SK-N-MC (cell line): ENCODE measurements around the gene ITGB2.

ENCODE experiments used
- DNase-seq: peaks from one replicate; pipeline ENCODE4 v3.0.0-alpha.2; 2011; ENCODE audit warnings: low read depth, low spot score
- H3K27ac ChIP-seq: fragments of 200-600 bp; sonication (generic); 2 replicates; pipeline ENCODE4 v1.5.1; 2016; ENCODE audit warnings: mixed run types
- H3K36me3 ChIP-seq: fragments of 200-600 bp; sonication (generic); 2 replicates; pipeline ENCODE4 v1.6.1; 2017; ENCODE audit warnings: antibody characterized with exemption, low read length, mixed read lengths; ENCODE audit not compliant: insufficient read depth
- H3K4me3 ChIP-seq: fragments of 200-600 bp; sonication (generic); 2 replicates; pipeline ENCODE4 v1.5.1; 2016
- H3K9ac ChIP-seq: fragments of 200-600 bp; sonication (generic); 2 replicates; pipeline ENCODE4 v1.8.0; 2017; ENCODE audit warnings: mixed run types, mixed read lengths; ENCODE audit not compliant: insufficient read length
- H3K9me3 ChIP-seq: fragments of 200-600 bp; sonication (generic); 2 replicates; pipeline ENCODE4 v1.6.1; 2017; ENCODE audit warnings: low read depth, mild to moderate bottlenecking, antibody characterized with exemption, low read length, moderate library complexity, mixed read lengths
- EZH2 ChIP-seq: fragments of 200-600 bp; sonication (generic); IDR thresholded peaks from one replicate; pipeline ENCODE4 v1.6.1; 2017; ENCODE audit warnings: antibody characterized with exemption
- FOXP2 ChIP-seq: optimal IDR thresholded peaks from 2 replicates; pipeline ENCODE3; 2011; ENCODE audit warnings: mild to moderate bottlenecking, moderate library complexity; ENCODE audit not compliant: insufficient read depth; ENCODE audit errors: extremely low read length, control extremely low read depth
- POLR2AphosphoS5 ChIP-seq: IDR thresholded peaks from 2 replicates; pipeline ENCODE4 v1.6.1; 2012; ENCODE audit warnings: mild to moderate bottlenecking, low read depth, low read length, borderline replicate concordance

ITGB2 gene

GRCh38 chr21:44920694-44921604, at the start of gene ITGB2:
Gene ITGB2 (minus strand): TSS chr21:44920899. CDS start chr21:44910782, 10,117 bp downstream.
- Histone ChIP-seq H3K9ac (peak within 1 kb of the TSS; percentile 37), H3K27ac (peak within 1 kb of the TSS; percentile 100), H3K36me3 (no peaks in the 10 kb centered on the region), H3K9me3 (no peaks in the 10 kb centered on the region), H3K4me3 (no peak within 1 kb of the TSS)
- TF ChIP-seq EZH2 (no peak), FOXP2 (no peak), POLR2AphosphoS5 (no peak)
- DNase-seq: no peak

DNA sequence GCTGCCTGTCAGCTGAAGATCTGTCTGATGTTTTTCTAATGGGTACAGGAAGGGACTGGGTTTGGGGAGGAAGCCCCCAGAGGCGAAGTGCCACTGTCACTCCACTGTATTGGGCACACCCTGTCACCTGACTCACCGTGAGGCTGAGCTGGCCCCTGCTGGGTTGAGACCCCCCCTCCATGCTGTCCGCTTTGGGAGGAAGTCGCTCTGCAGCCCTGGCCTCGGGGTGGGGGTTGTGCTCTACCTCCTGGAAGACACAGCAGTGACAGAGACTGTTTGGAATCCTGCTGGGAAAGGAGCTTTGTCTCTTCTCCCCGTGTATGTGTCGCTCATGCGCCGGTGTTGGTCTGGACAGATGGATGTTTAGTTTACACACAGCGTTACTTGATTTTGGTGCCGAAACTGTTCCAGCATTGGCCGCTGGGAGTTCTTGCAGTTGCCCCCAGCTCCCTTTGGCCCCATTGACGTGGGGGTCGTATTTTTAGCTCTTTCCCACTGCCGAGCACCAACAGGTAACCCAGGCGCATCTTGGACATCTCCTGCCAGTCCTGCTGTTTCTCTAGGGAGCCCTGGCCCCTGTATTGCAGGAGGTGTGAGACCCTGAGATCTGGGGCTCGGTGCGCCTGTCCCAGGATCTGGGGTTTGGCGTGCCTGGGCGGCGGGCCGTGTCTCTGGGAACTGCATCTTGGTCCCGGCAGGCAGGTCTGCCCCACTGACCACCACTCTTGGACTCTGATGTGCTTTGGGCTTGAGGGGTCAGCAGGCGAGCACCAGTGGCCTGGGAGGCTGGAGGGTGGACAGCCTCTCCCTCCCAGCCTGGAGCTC, 49.4 kb upstream of the ITGB2 start:
- DNase-seq: no peak
- peaks cover 54% of the 10 kb centered on the region for H3K36me3 ChIP-seq

GRCh38 chr21:44969066-44969670, 48.5 kb upstream of the ITGB2 start:
- Histone ChIP-seq H3K4me3 (no peak overlapping the region), H3K36me3 (peaks cover 55% of the 10 kb centered on the region), H3K9ac (no peak overlapping the region), H3K9me3 (no peaks in the 10 kb centered on the region), H3K27ac (peak overlapping the region; percentile 75)
- TF ChIP-seq EZH2 (no peak), POLR2AphosphoS5 (no peak), FOXP2 (no peak)
- DNase-seq: no peak

More for the DNA sequence above, 49.4 kb upstream of the ITGB2 start:
- H3K9ac ChIP-seq: no peak overlapping the region
- no peak for TF ChIP-seq POLR2AphosphoS5
- no peak for TF ChIP-seq FOXP2
- TF ChIP-seq EZH2: no peak
- H3K4me3 ChIP-seq: no peak overlapping the region
- H3K27ac ChIP-seq: peak overlapping the region; percentile 75
- H3K9me3 ChIP-seq: no peaks in the 10 kb centered on the region

GRCh38 chr21:44967082-44968047, 46.7 kb upstream of the ITGB2 start:
- no peak for DNase-seq
- TF ChIP-seq POLR2AphosphoS5 (no peak), FOXP2 (no peak), EZH2 (no peak)

DNA sequence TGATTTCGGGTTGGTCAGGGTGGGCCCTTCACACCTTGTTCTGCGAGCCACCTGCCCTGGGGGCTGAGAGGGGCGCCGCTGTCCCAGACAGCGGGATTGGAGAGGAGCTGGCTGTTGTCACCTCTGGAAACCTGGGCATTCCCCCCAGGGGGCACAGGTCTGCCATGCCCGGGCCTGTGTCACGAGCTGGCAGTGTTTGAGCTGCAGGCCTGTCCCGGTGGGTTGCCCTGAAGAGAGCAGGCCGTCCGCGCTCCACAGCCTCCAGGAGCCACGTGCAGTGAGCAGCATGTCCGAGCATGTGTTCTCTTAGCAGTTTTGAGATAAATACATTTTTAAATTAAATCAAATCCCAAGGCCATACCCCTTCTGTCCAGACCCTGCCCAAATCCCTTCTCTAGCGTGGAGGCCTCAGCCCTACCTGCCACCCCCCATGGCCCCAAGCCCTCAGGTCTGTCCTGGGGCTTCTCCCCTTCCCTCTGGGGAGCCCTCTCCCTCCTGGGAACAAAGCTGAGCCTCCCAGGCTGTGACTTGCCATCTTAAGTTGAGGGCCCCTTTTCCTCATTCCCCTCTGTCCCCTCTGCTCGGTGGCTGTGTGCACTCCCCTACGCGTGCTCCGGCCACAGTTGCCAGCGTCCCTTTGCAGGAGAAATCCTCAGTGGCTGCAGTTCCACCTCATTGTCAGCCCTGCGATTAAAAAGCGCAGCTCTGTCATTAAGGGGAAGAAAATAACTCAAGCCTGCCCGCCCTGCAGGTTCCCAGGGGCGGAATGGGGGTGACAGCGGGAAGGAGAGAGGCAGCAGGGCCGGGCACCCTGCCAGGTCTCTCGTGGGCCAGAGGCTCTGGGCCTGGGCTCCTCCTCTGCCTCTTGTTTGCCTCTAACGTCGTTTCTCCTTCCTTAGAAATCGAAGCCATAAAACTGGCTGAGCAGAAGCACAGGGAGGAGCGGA, 45.7 kb upstream of the ITGB2 start:
- no peak for DNase-seq
- H3K36me3 ChIP-seq: peaks cover 73% of the 10 kb centered on the region
- no peak overlapping the region for H3K9ac ChIP-seq
- no peak for TF ChIP-seq EZH2
- no peak for TF ChIP-seq POLR2AphosphoS5
- TF ChIP-seq FOXP2: no peak
- H3K9me3 ChIP-seq: no peaks in the 10 kb centered on the region
- H3K4me3 ChIP-seq: peak overlapping the region; percentile 52
- H3K27ac ChIP-seq: peak overlapping the region; percentile 74

More at GRCh38 chr21:44967082-44968047, 46.7 kb upstream of the ITGB2 start:
- H3K4me3 ChIP-seq: peak overlapping the region; percentile 52
- H3K9me3 ChIP-seq: no peaks in the 10 kb centered on the region
- H3K36me3 ChIP-seq: peaks cover 66% of the 10 kb centered on the region
- H3K9ac ChIP-seq: no peak overlapping the region
- peak overlapping the region; percentile 74 for H3K27ac ChIP-seq

- no peaks in the 10 kb centered on the region for H3K9me3 ChIP-seq
- H3K9ac ChIP-seq: peak overlapping the region; percentile 60
- no peak for TF ChIP-seq EZH2
- TF ChIP-seq POLR2AphosphoS5: no peak; the same call in 1 of the 2 replicates
- TF ChIP-seq FOXP2: no peak
- H3K36me3 ChIP-seq: peaks cover 77% of the 10 kb centered on the region
- no peak for DNase-seq
- peak overlapping the region; percentile 74 for H3K27ac ChIP-seq
- peak overlapping the region; percentile 58 for H3K4me3 ChIP-seq
Measured at GRCh38 chr21:44965251-44966022, 44.7 kb upstream of the ITGB2 start.
